Activated CD8-positive, alpha-beta memory T cell treated with anti-CD3 and anti-CD28 coated beads, Interleukin-2, amount 50 U/mL, for 4 hours (primary cell): ENCODE measurements around the gene CYB5R4.
"Not testable (repeated sequence)": the region's sequence is repeated elsewhere in the genome, so short reads cannot be mapped to it uniquely, and the experiment has no call there.

Source experiments
- DNase-seq: peaks from one replicate; pipeline ENCODE4 v3.0.0-alpha.2; 2020

Gene CYB5R4

GRCh38 chr6:83914953-83915352 is 55.5 kb downstream of the CYB5R4 start:
- DNase-seq, result no peak

- DNase-seq, result no peak
Observed at GRCh38 chr6:83917001-83917400, 57.5 kb downstream of the CYB5R4 start.

GRCh38 chr6:83920017-83920416 is 60.5 kb downstream of the CYB5R4 start:
- no peak for DNase-seq

- no peak for DNase-seq
Observed at GRCh38 chr6:83921315-83921714, 61.8 kb downstream of the CYB5R4 start.

- DNase-seq, result no peak
Observed at GRCh38 chr6:83927470-83927869, 68.0 kb downstream of the CYB5R4 start.

- DNase-seq, result no peak
Observed at GRCh38 chr6:83928286-83928685, 68.8 kb downstream of the CYB5R4 start.

GRCh38 chr6:83946201-83946833 is 86.8 kb downstream of the CYB5R4 start:
- DNase-seq, result not testable (repeated sequence)

- DNase-seq, result not testable (repeated sequence)
Observed at GRCh38 chr6:83947983-83948382, 88.5 kb downstream of the CYB5R4 start.

- DNase-seq, result no peak
Observed at GRCh38 chr6:83948851-83949250, 89.4 kb downstream of the CYB5R4 start.

- DNase-seq, result not testable (repeated sequence)
Observed at GRCh38 chr6:83951423-83951822, 91.9 kb downstream of the CYB5R4 start.

- no peak for DNase-seq
Observed at GRCh38 chr6:83952830-83953229, 93.3 kb downstream of the CYB5R4 start.

- no peak for DNase-seq
Observed at GRCh38 chr6:83954371-83954770, 94.9 kb downstream of the CYB5R4 start.

- DNase-seq, result no peak
Observed at GRCh38 chr6:83958241-83958685, 98.8 kb downstream of the CYB5R4 start.

GRCh38 chr6:83960664-83961063 is 101.2 kb downstream of the CYB5R4 start:
- DNase-seq, result no peak

- DNase-seq, result no peak
Observed at GRCh38 chr6:83962582-83962981, 103.1 kb downstream of the CYB5R4 start.

GRCh38 chr6:83966539-83966938 is 107.0 kb downstream of the CYB5R4 start:
- DNase-seq, result no peak

- DNase-seq, result no peak
Observed at GRCh38 chr6:83970582-83970981, 111.1 kb downstream of the CYB5R4 start.

GRCh38 chr6:83974409-83975050 is 115.0 kb downstream of the CYB5R4 start:
- DNase-seq, result no peak

- no peak for DNase-seq
Observed at GRCh38 chr6:83976037-83976755, 116.7 kb downstream of the CYB5R4 start.

- DNase-seq, result no peak
Observed at GRCh38 chr6:83976871-83977270, 117.4 kb downstream of the CYB5R4 start.

GRCh38 chr6:83978324-83978734 is 118.8 kb downstream of the CYB5R4 start:
- no peak for DNase-seq

- DNase-seq, result no peak
Observed at GRCh38 chr6:83978997-83979396, 119.5 kb downstream of the CYB5R4 start.

GRCh38 chr6:83984411-83984810 is 124.9 kb downstream of the CYB5R4 start:
- DNase-seq, result no peak

GRCh38 chr6:83985308-83985713 is 125.8 kb downstream of the CYB5R4 start:
- DNase-seq, result no peak
